SH-SY5Y (cell line): ENCODE data around the gene A2ML1.

Experiments
- GATA2 ChIP-seq: IDR thresholded peaks from 2 replicates; pipeline ENCODE4 v1.6.1; 2011; ENCODE audit warnings: mild to moderate bottlenecking, low read depth, low read length
- GATA3 ChIP-seq: IDR thresholded peaks from 2 replicates; pipeline ENCODE4 v1.6.1; 2011; ENCODE audit warnings: low read depth, mild to moderate bottlenecking, low read length, moderate library complexity

DNA sequence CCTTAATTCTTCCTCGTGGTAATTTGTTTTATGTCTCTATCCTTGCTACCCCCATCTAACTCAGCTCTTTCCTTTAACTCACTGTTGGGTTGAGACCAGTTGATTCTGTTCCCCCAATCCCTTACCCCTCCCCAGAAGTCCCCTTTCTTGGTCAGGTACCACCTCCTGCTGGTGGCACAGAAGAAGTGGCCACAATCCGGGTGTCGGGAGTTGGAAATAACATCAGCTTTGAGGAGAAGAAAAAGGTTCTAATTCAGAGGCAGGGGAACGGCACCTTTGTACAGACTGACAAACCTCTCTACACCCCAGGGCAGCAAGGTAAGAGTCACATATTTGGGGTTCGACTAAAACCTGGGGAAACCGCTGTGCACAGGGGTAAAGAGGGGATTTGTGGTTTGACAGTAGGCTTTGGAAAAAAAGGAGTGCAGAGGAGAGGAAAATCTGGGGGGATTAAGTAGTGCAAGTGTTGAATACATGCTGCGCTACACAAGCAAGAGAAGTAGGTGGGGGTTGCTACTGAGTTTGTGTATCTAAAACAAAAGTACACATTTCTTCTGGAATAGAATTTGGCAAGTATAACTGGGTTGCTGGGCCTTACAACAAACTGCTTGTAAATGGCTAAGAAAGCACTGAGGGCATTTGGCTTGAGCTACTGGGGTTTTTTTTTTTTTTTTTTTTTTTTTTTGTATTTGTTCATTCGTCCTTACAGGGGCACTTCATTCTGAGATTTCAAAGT, 1.3 kb downstream of the A2ML1 start:
- no peak for TF ChIP-seq GATA3
- TF ChIP-seq GATA2, result no peak
